Measurements from ENCODE around the gene MPL.

DNA sequence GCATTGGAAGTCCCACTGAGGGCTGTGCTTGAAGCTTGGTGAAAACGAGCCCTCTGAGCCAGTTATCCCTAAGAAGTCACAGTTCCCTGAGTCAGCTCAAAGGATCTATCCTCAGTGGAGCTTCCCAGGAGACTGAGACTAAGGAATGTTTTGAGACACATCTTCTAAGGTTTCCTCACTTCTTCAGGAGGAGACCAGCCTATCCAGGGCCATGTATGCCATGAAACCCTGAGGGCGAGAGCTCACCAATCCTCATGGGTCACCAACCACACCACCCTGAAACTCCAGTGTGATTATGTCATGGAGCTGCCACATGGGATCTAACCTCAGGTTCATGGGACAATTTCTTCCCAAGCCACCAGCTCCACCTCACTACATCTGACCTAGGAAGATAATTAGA is 44.4 kb upstream of the MPL start:
- TF ChIP-seq, protein P1, sequence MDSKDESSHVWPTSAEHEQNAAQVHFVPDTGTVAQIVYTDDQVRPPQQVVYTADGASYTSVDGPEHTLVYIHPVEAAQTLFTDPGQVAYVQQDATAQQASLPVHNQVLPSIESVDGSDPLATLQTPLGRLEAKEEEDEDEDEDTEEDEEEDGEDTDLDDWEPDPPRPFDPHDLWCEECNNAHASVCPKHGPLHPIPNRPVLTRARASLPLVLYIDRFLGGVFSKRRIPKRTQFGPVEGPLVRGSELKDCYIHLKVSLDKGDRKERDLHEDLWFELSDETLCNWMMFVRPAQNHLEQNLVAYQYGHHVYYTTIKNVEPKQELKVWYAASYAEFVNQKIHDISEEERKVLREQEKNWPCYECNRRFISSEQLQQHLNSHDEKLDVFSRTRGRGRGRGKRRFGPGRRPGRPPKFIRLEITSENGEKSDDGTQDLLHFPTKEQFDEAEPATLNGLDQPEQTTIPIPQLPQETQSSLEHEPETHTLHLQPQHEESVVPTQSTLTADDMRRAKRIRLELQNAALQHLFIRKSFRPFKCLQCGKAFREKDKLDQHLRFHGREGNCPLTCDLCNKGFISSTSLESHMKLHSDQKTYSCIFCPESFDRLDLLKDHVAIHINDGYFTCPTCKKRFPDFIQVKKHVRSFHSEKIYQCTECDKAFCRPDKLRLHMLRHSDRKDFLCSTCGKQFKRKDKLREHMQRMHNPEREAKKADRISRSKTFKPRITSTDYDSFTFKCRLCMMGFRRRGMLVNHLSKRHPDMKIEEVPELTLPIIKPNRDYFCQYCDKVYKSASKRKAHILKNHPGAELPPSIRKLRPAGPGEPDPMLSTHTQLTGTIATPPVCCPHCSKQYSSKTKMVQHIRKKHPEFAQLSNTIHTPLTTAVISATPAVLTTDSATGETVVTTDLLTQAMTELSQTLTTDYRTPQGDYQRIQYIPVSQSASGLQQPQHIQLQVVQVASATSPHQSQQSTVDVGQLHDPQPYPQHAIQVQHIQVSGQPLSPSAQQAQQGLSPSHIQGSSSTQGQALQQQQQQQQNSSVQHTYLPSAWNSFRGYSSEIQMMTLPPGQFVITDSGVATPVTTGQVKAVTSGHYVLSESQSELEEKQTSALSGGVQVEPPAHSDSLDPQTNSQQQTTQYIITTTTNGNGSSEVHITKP (tag by site-specific recombination; IDR thresholded peaks at IDR 0.05), result no peak
- TF ChIP-seq ZNF530 (tag by site-specific recombination; IDR thresholded peaks at IDR 0.05; ENCODE audit: low read depth) (no peak), ZNF792 (tag by site-specific recombination; IDR thresholded peaks at IDR 0.05) (no peak), MYNN (tag by site-specific recombination; IDR thresholded peaks at IDR 0.05; ENCODE audit: borderline replicate concordance) (no peak), ZBTB21 (tag by site-specific recombination; IDR thresholded peaks at IDR 0.05) (no peak), OSR2 (tag by site-specific recombination; IDR thresholded peaks at IDR 0.05) (no peak), ZNF391 (tag by site-specific recombination; IDR thresholded peaks at IDR 0.05; ENCODE audit: borderline replicate concordance, low read depth) (no peak)
- TF ChIP-seq, protein P2, sequence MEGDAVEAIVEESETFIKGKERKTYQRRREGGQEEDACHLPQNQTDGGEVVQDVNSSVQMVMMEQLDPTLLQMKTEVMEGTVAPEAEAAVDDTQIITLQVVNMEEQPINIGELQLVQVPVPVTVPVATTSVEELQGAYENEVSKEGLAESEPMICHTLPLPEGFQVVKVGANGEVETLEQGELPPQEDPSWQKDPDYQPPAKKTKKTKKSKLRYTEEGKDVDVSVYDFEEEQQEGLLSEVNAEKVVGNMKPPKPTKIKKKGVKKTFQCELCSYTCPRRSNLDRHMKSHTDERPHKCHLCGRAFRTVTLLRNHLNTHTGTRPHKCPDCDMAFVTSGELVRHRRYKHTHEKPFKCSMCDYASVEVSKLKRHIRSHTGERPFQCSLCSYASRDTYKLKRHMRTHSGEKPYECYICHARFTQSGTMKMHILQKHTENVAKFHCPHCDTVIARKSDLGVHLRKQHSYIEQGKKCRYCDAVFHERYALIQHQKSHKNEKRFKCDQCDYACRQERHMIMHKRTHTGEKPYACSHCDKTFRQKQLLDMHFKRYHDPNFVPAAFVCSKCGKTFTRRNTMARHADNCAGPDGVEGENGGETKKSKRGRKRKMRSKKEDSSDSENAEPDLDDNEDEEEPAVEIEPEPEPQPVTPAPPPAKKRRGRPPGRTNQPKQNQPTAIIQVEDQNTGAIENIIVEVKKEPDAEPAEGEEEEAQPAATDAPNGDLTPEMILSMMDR (tag by site-specific recombination; IDR thresholded peaks at IDR 0.05), result no peak
- TF ChIP-seq, protein P3, sequence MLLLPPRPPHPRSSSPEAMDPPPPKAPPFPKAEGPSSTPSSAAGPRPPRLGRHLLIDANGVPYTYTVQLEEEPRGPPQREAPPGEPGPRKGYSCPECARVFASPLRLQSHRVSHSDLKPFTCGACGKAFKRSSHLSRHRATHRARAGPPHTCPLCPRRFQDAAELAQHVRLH (tag by site-specific recombination; IDR thresholded peaks at IDR 0.05), result no peak
- TF ChIP-seq, protein P4, sequence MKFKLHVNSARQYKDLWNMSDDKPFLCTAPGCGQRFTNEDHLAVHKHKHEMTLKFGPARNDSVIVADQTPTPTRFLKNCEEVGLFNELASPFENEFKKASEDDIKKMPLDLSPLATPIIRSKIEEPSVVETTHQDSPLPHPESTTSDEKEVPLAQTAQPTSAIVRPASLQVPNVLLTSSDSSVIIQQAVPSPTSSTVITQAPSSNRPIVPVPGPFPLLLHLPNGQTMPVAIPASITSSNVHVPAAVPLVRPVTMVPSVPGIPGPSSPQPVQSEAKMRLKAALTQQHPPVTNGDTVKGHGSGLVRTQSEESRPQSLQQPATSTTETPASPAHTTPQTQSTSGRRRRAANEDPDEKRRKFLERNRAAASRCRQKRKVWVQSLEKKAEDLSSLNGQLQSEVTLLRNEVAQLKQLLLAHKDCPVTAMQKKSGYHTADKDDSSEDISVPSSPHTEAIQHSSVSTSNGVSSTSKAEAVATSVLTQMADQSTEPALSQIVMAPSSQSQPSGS (tag by site-specific recombination; IDR thresholded peaks at IDR 0.05; ENCODE audit: low read depth), result no peak
- TF ChIP-seq, protein P5, sequence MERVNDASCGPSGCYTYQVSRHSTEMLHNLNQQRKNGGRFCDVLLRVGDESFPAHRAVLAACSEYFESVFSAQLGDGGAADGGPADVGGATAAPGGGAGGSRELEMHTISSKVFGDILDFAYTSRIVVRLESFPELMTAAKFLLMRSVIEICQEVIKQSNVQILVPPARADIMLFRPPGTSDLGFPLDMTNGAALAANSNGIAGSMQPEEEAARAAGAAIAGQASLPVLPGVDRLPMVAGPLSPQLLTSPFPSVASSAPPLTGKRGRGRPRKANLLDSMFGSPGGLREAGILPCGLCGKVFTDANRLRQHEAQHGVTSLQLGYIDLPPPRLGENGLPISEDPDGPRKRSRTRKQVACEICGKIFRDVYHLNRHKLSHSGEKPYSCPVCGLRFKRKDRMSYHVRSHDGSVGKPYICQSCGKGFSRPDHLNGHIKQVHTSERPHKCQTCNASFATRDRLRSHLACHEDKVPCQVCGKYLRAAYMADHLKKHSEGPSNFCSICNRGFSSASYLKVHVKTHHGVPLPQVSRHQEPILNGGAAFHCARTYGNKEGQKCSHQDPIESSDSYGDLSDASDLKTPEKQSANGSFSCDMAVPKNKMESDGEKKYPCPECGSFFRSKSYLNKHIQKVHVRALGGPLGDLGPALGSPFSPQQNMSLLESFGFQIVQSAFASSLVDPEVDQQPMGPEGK (tag by site-specific recombination; IDR thresholded peaks at IDR 0.05), result no peak
- TF ChIP-seq, protein P6, sequence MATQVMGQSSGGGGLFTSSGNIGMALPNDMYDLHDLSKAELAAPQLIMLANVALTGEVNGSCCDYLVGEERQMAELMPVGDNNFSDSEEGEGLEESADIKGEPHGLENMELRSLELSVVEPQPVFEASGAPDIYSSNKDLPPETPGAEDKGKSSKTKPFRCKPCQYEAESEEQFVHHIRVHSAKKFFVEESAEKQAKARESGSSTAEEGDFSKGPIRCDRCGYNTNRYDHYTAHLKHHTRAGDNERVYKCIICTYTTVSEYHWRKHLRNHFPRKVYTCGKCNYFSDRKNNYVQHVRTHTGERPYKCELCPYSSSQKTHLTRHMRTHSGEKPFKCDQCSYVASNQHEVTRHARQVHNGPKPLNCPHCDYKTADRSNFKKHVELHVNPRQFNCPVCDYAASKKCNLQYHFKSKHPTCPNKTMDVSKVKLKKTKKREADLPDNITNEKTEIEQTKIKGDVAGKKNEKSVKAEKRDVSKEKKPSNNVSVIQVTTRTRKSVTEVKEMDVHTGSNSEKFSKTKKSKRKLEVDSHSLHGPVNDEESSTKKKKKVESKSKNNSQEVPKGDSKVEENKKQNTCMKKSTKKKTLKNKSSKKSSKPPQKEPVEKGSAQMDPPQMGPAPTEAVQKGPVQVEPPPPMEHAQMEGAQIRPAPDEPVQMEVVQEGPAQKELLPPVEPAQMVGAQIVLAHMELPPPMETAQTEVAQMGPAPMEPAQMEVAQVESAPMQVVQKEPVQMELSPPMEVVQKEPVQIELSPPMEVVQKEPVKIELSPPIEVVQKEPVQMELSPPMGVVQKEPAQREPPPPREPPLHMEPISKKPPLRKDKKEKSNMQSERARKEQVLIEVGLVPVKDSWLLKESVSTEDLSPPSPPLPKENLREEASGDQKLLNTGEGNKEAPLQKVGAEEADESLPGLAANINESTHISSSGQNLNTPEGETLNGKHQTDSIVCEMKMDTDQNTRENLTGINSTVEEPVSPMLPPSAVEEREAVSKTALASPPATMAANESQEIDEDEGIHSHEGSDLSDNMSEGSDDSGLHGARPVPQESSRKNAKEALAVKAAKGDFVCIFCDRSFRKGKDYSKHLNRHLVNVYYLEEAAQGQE (tag by site-specific recombination; IDR thresholded peaks at IDR 0.05), result no peak
- TF ChIP-seq, protein P7, sequence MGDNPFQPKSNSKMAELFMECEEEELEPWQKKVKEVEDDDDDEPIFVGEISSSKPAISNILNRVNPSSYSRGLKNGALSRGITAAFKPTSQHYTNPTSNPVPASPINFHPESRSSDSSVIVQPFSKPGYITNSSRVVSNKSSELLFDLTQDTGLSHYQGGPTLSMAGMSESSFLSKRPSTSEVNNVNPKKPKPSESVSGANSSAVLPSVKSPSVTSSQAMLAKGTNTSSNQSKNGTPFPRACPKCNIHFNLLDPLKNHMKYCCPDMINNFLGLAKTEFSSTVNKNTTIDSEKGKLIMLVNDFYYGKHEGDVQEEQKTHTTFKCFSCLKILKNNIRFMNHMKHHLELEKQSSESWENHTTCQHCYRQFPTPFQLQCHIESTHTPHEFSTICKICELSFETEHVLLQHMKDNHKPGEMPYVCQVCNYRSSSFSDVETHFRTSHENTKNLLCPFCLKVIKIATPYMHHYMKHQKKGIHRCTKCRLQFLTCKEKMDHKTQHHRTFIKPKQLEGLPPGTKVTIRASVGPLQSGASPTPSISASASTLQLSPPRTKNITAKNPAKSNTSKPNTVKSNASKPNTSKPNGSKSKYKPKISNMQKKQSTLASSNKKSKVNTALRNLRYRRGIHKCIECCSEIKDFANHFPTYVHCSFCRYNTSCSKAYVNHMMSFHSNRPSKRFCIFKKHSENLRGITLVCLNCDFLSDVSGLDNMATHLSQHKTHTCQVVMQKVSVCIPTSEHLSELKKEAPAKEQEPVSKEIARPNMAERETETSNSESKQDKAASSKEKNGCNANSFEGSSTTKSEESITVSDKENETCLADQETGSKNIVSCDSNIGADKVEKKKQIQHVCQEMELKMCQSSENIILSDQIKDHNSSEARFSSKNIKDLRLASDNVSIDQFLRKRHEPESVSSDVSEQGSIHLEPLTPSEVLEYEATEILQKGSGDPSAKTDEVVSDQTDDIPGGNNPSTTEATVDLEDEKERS (tag by site-specific recombination; IDR thresholded peaks at IDR 0.05), result no peak
- TF ChIP-seq, protein P8, sequence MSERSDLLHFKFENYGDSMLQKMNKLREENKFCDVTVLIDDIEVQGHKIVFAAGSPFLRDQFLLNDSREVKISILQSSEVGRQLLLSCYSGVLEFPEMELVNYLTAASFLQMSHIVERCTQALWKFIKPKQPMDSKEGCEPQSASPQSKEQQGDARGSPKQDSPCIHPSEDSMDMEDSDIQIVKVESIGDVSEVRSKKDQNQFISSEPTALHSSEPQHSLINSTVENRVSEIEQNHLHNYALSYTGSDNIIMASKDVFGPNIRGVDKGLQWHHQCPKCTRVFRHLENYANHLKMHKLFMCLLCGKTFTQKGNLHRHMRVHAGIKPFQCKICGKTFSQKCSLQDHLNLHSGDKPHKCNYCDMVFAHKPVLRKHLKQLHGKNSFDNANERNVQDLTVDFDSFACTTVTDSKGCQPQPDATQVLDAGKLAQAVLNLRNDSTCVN (tag by site-specific recombination; optimal IDR thresholded peaks at IDR 0.05), result no peak

Data from HEK293 (cell line).